NCI-H2107 treated with DMSO at 0.1 percent for 48 hours (cell line): Measurements from ENCODE around the gene LHX6.

Experiments
- DNase-seq: peaks from one replicate; lab custom pipeline; 2025; ENCODE audit not compliant: unreplicated experiment; lab: John Stamatoyannopoulos, UW

Gene LHX6

GRCh38 chr9:122216798-122217418 is 11.8 kb downstream of the LHX6 start:
- no peak for DNase-seq

- DNase-seq = no peak
These were observed 12.5 kb downstream of the LHX6 start for GRCh38 chr9:122216138-122216797.

- DNase-seq = no peak
These were observed 13.1 kb downstream of the LHX6 start for GRCh38 chr9:122215663-122216062.

GRCh38 chr9:122214507-122214906 is 14.2 kb downstream of the LHX6 start:
- DNase-seq = no peak

GRCh38 chr9:122213589-122214413 is 15.0 kb downstream of the LHX6 start:
- DNase-seq = peak; percentile 25

- no peak for DNase-seq
These were observed 15.6 kb downstream of the LHX6 start for GRCh38 chr9:122213102-122213588.

GRCh38 chr9:122212473-122213004 is 16.2 kb downstream of the LHX6 start:
- no peak for DNase-seq

GRCh38 chr9:122209451-122209850 is 19.3 kb downstream of the LHX6 start:
- no peak for DNase-seq

GRCh38 chr9:122207096-122207495 is 21.7 kb downstream of the LHX6 start:
- DNase-seq = no peak

GRCh38 chr9:122206118-122207046 is 22.4 kb downstream of the LHX6 start:
- DNase-seq = no peak

GRCh38 chr9:122205176-122205575 is 23.6 kb downstream of the LHX6 start:
- DNase-seq = no peak

- DNase-seq = no peak
These were observed 24.3 kb downstream of the LHX6 start for GRCh38 chr9:122204491-122204890.

- no peak for DNase-seq
These were observed 24.7 kb downstream of the LHX6 start for GRCh38 chr9:122204055-122204454.

- DNase-seq = no peak
These were observed 26.6 kb downstream of the LHX6 start for GRCh38 chr9:122202111-122202510.

GRCh38 chr9:122201641-122202040 is 27.1 kb downstream of the LHX6 start:
- DNase-seq = no peak

- no peak for DNase-seq
These were observed 27.7 kb downstream of the LHX6 start for GRCh38 chr9:122200960-122201595.

- DNase-seq = no peak
These were observed 30.9 kb downstream of the LHX6 start for GRCh38 chr9:122197882-122198281.

- DNase-seq = peak; percentile 90
These were observed 31.3 kb downstream of the LHX6 start for GRCh38 chr9:122197426-122197825.

- DNase-seq = no peak
These were observed 32.9 kb downstream of the LHX6 start for GRCh38 chr9:122195875-122196274.

GRCh38 chr9:122193651-122194050 is 35.1 kb downstream of the LHX6 start:
- no peak for DNase-seq
